SK-N-SH treated with all-trans-retinoic acid at 6 μM for 48 hours (cell line): ENCODE data around the gene AKNA.

Experiments used
- ATAC-seq: fragments of 200-7000 bp; cut with Tn5 transposase; 3 replicates; pipeline ENCODE4 v1.9.1; 2020; ENCODE audit warnings: mild to moderate bottlenecking, moderate library complexity
- ARNTL ChIP-seq: fragments of 450-650 bp; formaldehyde crosslinking; IDR thresholded peaks from 2 replicates; pipeline ENCODE4 v1.5.0; 2020; ENCODE audit warnings: low read depth, mild to moderate bottlenecking, moderate library complexity, borderline replicate concordance
- BACH2 ChIP-seq: fragments of 250-450 bp; sonication (Bioruptor Pico); IDR thresholded peaks from 2 replicates; pipeline ENCODE4 v1.9.0; 2021; ENCODE audit warnings: mild to moderate bottlenecking, borderline replicate concordance
- CSDC2 ChIP-seq: fragments of 250-450 bp; sonication (Bioruptor Pico); IDR thresholded peaks from 2 replicates; pipeline ENCODE4 v1.5.0; 2020; ENCODE audit warnings: mild to moderate bottlenecking, moderate library complexity
- ESRRG ChIP-seq: fragments of 250-450 bp; sonication (Bioruptor Pico); IDR thresholded peaks from 2 replicates; pipeline ENCODE4 v1.6.1; 2021; ENCODE audit warnings: mild to moderate bottlenecking
- GLIS3 ChIP-seq: fragments of 250-450 bp; sonication (Bioruptor Pico); IDR thresholded peaks from 2 replicates; pipeline ENCODE4 v1.5.0; 2020; ENCODE audit warnings: mild to moderate bottlenecking, moderate library complexity
- OSR1 ChIP-seq: fragments of 250-450 bp; sonication (Bioruptor Pico); IDR thresholded peaks from 2 replicates; pipeline ENCODE4 v1.8.0; 2022; ENCODE audit warnings: moderate library complexity, mild to moderate bottlenecking, inconsistent platforms
- PATZ1 ChIP-seq: fragments of 250-450 bp; sonication (Bioruptor Pico); IDR thresholded peaks from 2 replicates; pipeline ENCODE4 v1.8.0; 2020; ENCODE audit warnings: mild to moderate bottlenecking, moderate library complexity, borderline replicate concordance
- PPARA ChIP-seq: fragments of 250-450 bp; sonication (Bioruptor Pico); IDR thresholded peaks from 2 replicates; pipeline ENCODE4 v1.5.0; 2020; ENCODE audit warnings: mild to moderate bottlenecking, borderline replicate concordance
- RARB ChIP-seq: fragments of 250-450 bp; sonication (Bioruptor Pico); IDR thresholded peaks from 2 replicates; pipeline ENCODE4 v1.8.0; 2021; ENCODE audit warnings: mild to moderate bottlenecking, moderate library complexity
- SNAI2 ChIP-seq: fragments of 250-450 bp; sonication (Bioruptor Pico); IDR thresholded peaks from 2 replicates; pipeline ENCODE4 v1.5.0; 2020; ENCODE audit warnings: mild to moderate bottlenecking, moderate library complexity
- TOX ChIP-seq: fragments of 250-450 bp; sonication (Bioruptor Pico); IDR thresholded peaks from 2 replicates; pipeline ENCODE4 v1.8.0; 2021; ENCODE audit warnings: mild to moderate bottlenecking, moderate library complexity, borderline replicate concordance
- ZC3H10 ChIP-seq: fragments of 250-450 bp; sonication (Bioruptor Pico); IDR thresholded peaks from 2 replicates; pipeline ENCODE4 v1.5.1; 2021; ENCODE audit warnings: mild to moderate bottlenecking, moderate library complexity
- ZFP3 ChIP-seq: fragments of 250-450 bp; sonication (Bioruptor Pico); IDR thresholded peaks from 2 replicates; pipeline ENCODE4 v1.5.0; 2020; ENCODE audit warnings: mild to moderate bottlenecking, moderate library complexity
- ZFP30 ChIP-seq: fragments of 450-650 bp; formaldehyde crosslinking; IDR thresholded peaks from 2 replicates; pipeline ENCODE4 v1.5.0; 2022; ENCODE audit warnings: mild to moderate bottlenecking, moderate library complexity
- ZNF565 ChIP-seq: fragments of 450-650 bp; formaldehyde crosslinking; conservative IDR thresholded peaks from 2 replicates; pipeline ENCODE4 v1.5.0; 2020; ENCODE audit warnings: low read depth, mild to moderate bottlenecking, moderate library complexity
- ZNF70 ChIP-seq: fragments of 450-650 bp; formaldehyde crosslinking; IDR thresholded peaks from 2 replicates; pipeline ENCODE4 v1.5.0; 2020; ENCODE audit warnings: mild to moderate bottlenecking, moderate library complexity
- ZNF8 ChIP-seq: fragments of 450-650 bp; formaldehyde crosslinking; IDR thresholded peaks from 2 replicates; pipeline ENCODE4 v1.5.0; 2020; ENCODE audit warnings: mild to moderate bottlenecking, moderate library complexity
- TF ChIP-seq, protein P1 (sequence below): fragments of 250-450 bp; sonication (Bioruptor Pico); IDR thresholded peaks from 2 replicates; pipeline ENCODE4 v1.8.0; 2021; ENCODE audit warnings: low read depth, mild to moderate bottlenecking, moderate library complexity, borderline replicate concordance
- TF ChIP-seq, protein P2 (sequence below): fragments of 250-450 bp; sonication (Bioruptor Pico); IDR thresholded peaks from 2 replicates; pipeline ENCODE4 v1.5.1; 2020; ENCODE audit warnings: low read depth, mild to moderate bottlenecking, moderate library complexity
- TF ChIP-seq, protein P3 (sequence below): fragments of 250-450 bp; sonication (Bioruptor Pico); IDR thresholded peaks from 2 replicates; pipeline ENCODE4 v1.5.1; 2021; ENCODE audit warnings: mild to moderate bottlenecking, moderate library complexity

The AKNA gene

DNA sequence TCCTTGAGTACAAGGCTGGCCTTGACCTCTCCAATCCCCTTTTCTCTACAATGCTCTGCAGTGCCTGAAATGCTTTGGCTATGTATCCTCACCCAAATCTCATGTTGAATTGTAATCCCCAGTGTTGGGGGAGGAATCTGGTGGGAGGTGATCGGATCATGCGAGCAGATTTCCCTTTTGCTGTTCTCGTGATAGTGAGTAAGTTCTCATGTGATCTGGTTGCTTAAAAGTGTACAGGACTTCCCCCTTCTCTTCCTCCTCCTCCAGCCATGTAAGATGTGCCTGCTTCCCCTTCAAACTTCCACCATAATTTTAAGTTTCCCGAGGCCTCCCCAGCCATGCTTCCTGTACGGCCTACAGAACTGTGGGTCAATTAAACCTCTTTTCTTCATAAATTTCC lies 28.5 kb upstream of the AKNA start (continued):
- TF ChIP-seq, protein P1, sequence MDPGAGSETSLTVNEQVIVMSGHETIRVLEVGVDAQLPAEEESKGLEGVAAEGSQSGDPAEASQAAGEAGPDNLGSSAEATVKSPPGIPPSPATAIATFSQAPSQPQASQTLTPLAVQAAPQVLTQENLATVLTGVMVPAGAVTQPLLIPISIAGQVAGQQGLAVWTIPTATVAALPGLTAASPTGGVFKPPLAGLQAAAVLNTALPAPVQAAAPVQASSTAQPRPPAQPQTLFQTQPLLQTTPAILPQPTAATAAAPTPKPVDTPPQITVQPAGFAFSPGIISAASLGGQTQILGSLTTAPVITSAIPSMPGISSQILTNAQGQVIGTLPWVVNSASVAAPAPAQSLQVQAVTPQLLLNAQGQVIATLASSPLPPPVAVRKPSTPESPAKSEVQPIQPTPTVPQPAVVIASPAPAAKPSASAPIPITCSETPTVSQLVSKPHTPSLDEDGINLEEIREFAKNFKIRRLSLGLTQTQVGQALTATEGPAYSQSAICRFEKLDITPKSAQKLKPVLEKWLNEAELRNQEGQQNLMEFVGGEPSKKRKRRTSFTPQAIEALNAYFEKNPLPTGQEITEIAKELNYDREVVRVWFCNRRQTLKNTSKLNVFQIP: no peak
- TF ChIP-seq, all 23 proteins: peak for 0

GRCh38 chr9:114414346-114414745 lies 26.6 kb upstream of the AKNA start:
- TF ChIP-seq BACH2 (CRISPR knock-in tag) (no peak), ZNF70 (no peak), PATZ1 (CRISPR knock-in tag) (no peak)
- TF ChIP-seq, all 23 proteins: peak for 0

GRCh38 chr9:114413861-114414301 lies 26.1 kb upstream of the AKNA start:
- TF ChIP-seq PPARA (no peak), SNAI2 (CRISPR knock-in tag) (no peak), ESRRG (CRISPR knock-in tag) (no peak), ZFP30 (CRISPR knock-in tag) (no peak)
- TF ChIP-seq, protein P2, sequence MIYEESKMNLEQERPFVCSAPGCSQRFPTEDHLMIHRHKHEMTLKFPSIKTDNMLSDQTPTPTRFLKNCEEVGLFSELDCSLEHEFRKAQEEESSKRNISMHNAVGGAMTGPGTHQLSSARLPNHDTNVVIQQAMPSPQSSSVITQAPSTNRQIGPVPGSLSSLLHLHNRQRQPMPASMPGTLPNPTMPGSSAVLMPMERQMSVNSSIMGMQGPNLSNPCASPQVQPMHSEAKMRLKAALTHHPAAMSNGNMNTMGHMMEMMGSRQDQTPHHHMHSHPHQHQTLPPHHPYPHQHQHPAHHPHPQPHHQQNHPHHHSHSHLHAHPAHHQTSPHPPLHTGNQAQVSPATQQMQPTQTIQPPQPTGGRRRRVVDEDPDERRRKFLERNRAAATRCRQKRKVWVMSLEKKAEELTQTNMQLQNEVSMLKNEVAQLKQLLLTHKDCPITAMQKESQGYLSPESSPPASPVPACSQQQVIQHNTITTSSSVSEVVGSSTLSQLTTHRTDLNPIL: no peak
- TF ChIP-seq, all 23 proteins: peak for 0
- peak; percentile 36; the same call in 2 of the 3 replicates for ATAC-seq

More at GRCh38 chr9:114414346-114414745, 26.6 kb upstream of the AKNA start:
- ATAC-seq: no peak

DNA sequence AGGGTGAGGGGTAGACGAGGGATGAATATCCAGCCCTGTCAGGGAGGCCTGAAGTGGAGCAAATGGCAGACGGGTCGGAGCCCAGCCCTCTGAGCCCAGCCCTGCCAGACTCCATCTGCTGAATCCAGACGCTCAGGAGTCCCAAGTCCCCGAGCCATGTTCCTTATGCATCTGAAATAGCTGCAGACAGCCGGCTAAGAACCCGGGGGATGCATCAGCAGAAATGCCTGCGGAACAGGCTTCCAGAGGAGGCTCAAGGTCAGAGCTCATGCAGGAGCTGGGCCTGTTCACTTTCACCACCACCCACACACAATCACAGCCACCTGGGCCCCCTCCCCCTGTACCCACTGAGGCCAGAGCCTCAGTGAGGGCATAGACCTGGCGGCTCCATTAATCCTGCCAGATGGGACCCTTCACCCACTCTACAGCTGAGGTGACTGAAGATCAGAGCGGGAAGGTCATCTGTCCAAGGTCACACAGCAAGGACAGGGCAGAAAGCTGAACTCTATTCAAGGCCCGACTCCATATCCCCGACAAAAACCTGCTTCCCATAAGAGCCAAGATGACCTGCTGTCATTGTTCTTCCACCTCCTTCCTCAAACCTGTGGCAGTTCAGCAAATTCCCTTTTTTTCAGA lies 24.4 kb upstream of the AKNA start:
- no peak for ATAC-seq
- no peak for TF ChIP-seq ZC3H10 (CRISPR knock-in tag)
- TF ChIP-seq CSDC2 (CRISPR knock-in tag): no peak
- TF ChIP-seq OSR1 (CRISPR knock-in tag): no peak
- TF ChIP-seq RARB (CRISPR knock-in tag): no peak
- no peak for TF ChIP-seq TOX (CRISPR knock-in tag)
- TF ChIP-seq, protein P3, sequence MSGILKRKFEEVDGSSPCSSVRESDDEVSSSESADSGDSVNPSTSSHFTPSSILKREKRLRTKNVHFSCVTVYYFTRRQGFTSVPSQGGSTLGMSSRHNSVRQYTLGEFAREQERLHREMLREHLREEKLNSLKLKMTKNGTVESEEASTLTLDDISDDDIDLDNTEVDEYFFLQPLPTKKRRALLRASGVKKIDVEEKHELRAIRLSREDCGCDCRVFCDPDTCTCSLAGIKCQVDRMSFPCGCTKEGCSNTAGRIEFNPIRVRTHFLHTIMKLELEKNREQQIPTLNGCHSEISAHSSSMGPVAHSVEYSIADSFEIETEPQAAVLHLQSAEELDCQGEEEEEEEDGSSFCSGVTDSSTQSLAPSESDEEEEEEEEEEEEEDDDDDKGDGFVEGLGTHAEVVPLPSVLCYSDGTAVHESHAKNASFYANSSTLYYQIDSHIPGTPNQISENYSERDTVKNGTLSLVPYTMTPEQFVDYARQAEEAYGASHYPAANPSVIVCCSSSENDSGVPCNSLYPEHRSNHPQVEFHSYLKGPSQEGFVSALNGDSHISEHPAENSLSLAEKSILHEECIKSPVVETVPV: no peak
- TF ChIP-seq PPARA: no peak
- no peak for TF ChIP-seq ZFP3 (CRISPR knock-in tag)
- TF ChIP-seq ZNF70: no peak
- no peak for TF ChIP-seq ARNTL

DNA sequence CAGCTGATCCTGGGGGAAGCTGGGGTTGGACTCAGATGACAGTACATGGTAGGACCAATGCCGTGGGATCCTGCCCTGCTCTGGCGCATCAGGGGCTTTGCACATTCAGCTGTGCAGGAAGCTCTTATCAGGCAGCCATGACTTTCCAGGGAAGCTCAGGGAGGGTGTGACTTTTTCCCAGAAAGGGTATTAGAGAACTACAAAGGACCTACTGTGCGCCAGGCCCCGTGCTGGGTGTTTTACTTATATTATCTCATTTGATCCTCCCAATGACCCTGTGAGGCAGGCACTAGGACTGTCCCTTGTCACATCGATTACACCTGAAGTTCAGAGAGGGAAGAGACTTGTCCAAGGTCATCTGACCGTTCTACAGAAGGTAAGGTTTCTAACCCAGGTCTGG lies 23.7 kb upstream of the AKNA start:
- no peak for ATAC-seq
- no peak for TF ChIP-seq OSR1 (CRISPR knock-in tag)
- TF ChIP-seq ZFP3 (CRISPR knock-in tag): no peak
- no peak for TF ChIP-seq GLIS3 (CRISPR knock-in tag)
- no peak for TF ChIP-seq ZNF565

DNA sequence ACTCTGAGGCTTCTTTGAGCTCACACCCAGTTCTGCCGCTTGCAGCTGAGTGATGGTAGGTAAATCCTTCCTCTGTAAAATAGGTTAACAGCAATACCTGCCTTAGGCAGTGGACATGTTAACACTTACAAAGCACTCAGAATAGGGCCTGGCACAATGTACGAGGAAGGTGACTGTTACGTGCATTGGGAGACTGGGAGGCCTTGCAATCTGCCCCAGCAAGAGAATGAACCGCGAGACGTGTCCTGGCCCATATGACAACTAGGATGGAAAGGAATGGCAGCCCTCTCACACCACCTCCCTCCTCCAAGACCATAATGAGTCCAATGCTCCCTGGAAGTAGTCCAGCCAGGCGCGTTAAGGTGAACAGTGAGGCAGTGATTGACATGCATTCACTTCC lies 23.1 kb upstream of the AKNA start:
- TF ChIP-seq CSDC2 (CRISPR knock-in tag): no peak
- no peak for TF ChIP-seq ZFP3 (CRISPR knock-in tag)
- TF ChIP-seq ZNF8: no peak
- no peak for TF ChIP-seq PATZ1 (CRISPR knock-in tag)
- no peak for TF ChIP-seq ZNF565
- TF ChIP-seq, protein P3: no peak
- no peak for TF ChIP-seq BACH2 (CRISPR knock-in tag)
- no peak for TF ChIP-seq GLIS3 (CRISPR knock-in tag)
- TF ChIP-seq SNAI2 (CRISPR knock-in tag): no peak
- TF ChIP-seq ESRRG (CRISPR knock-in tag): no peak
- no peak for TF ChIP-seq ARNTL
- no peak for TF ChIP-seq ZNF70
- TF ChIP-seq, protein P2: no peak
- no peak for TF ChIP-seq ZFP30 (CRISPR knock-in tag)
- ATAC-seq: no peak
